Activated T-cell treated with anti-CD3 and anti-CD28 coated beads, Interleukin-2, amount 50 U/mL, for 24 hours (primary cell): ENCODE data around the gene KHK.
"Not testable (repeated sequence)": the region's sequence is repeated elsewhere in the genome, so short reads cannot be mapped to it uniquely, and the experiment has no call there.

Experiments
- DNase-seq: peaks from one replicate; pipeline ENCODE4 v3.0.0-alpha.2; 2020
- H3K27ac Mint-ChIP-seq: 2 replicates; pipeline ENCODE4 v1.8.0; 2020; ENCODE audit warnings: mild to moderate bottlenecking, mixed read lengths
- H3K27me3 Mint-ChIP-seq: 2 replicates; pipeline ENCODE4 v1.8.0; 2020; ENCODE audit warnings: mixed read lengths
- H3K36me3 Mint-ChIP-seq: 2 replicates; pipeline ENCODE4 v1.8.0; 2020; ENCODE audit warnings: low read depth, mixed read lengths
- H3K4me1 Mint-ChIP-seq: 2 replicates; pipeline ENCODE4 v1.8.0; 2020; ENCODE audit warnings: low read depth, mixed read lengths
- H3K4me3 Mint-ChIP-seq: 2 replicates; pipeline ENCODE4 v1.8.0; 2020; ENCODE audit warnings: mild to moderate bottlenecking, moderate library complexity, mixed read lengths
- H3K9me3 Mint-ChIP-seq: 2 replicates; pipeline ENCODE4 v1.8.0; 2020; ENCODE audit warnings: mixed read lengths

KHK gene

GRCh38 chr2:27094353-27094984, 7.9 kb downstream of the KHK start:
- Mint-ChIP-seq H3K27me3 (no peaks in the 10 kb centered on the region), H3K9me3 (no peaks in the 10 kb centered on the region), H3K4me1 (peaks cover 16% of the 10 kb centered on the region), H3K4me3 (no peak overlapping the region), H3K36me3 (peaks cover 5% of the 10 kb centered on the region), H3K27ac (no peak overlapping the region)
- no peak for DNase-seq

- Mint-ChIP-seq H3K27ac (no peak overlapping the region), H3K36me3 (peaks cover 9% of the 10 kb centered on the region), H3K27me3 (no peaks in the 10 kb centered on the region), H3K4me3 (no peak overlapping the region), H3K4me1 (peaks cover 16% of the 10 kb centered on the region), H3K9me3 (no peaks in the 10 kb centered on the region)
- DNase-seq: no peak
Observed at GRCh38 chr2:27095427-27095744, 8.8 kb downstream of the KHK start.

GRCh38 chr2:27095745-27096651, 9.4 kb downstream of the KHK start:
- Mint-ChIP-seq H3K9me3 (no peaks in the 10 kb centered on the region), H3K4me3 (peak overlapping the region; percentile 51), H3K4me1 (peaks cover 16% of the 10 kb centered on the region), H3K36me3 (peaks cover 9% of the 10 kb centered on the region), H3K27ac (no peak overlapping the region), H3K27me3 (no peaks in the 10 kb centered on the region)
- DNase-seq: peak; percentile 64

- Mint-ChIP-seq H3K36me3 (peaks cover 9% of the 10 kb centered on the region), H3K9me3 (no peaks in the 10 kb centered on the region), H3K27me3 (no peaks in the 10 kb centered on the region), H3K4me1 (peaks cover 16% of the 10 kb centered on the region), H3K4me3 (no peak overlapping the region), H3K27ac (no peak overlapping the region)
- DNase-seq: no peak
Observed at GRCh38 chr2:27096748-27097297, 10.3 kb downstream of the KHK start.

GRCh38 chr2:27097341-27097740, 10.8 kb downstream of the KHK start:
- no peak for DNase-seq
- Mint-ChIP-seq H3K27me3 (no peaks in the 10 kb centered on the region), H3K9me3 (no peaks in the 10 kb centered on the region), H3K4me3 (no peak overlapping the region), H3K4me1 (peaks cover 16% of the 10 kb centered on the region), H3K36me3 (peaks cover 9% of the 10 kb centered on the region), H3K27ac (no peak overlapping the region)

- DNase-seq: no peak
- H3K27ac Mint-ChIP-seq: no peak overlapping the region
- H3K27me3 Mint-ChIP-seq: peaks cover 6% of the 10 kb centered on the region
- peaks cover 16% of the 10 kb centered on the region for H3K4me1 Mint-ChIP-seq
- H3K9me3 Mint-ChIP-seq: no peaks in the 10 kb centered on the region
- H3K4me3 Mint-ChIP-seq: no peak overlapping the region
- H3K36me3 Mint-ChIP-seq: peaks cover 9% of the 10 kb centered on the region
Observed at GRCh38 chr2:27099334-27099955, 12.9 kb downstream of the KHK start.

GRCh38 chr2:27100036-27100435, 13.5 kb downstream of the KHK start:
- DNase-seq: no peak
- H3K4me3 Mint-ChIP-seq: no peak overlapping the region
- H3K27ac Mint-ChIP-seq: no peak overlapping the region
- H3K4me1 Mint-ChIP-seq: peaks cover 16% of the 10 kb centered on the region
- H3K27me3 Mint-ChIP-seq: peaks cover 10% of the 10 kb centered on the region
- H3K36me3 Mint-ChIP-seq: peaks cover 9% of the 10 kb centered on the region
- no peaks in the 10 kb centered on the region for H3K9me3 Mint-ChIP-seq

GRCh38 chr2:27102329-27102728, 15.8 kb downstream of the KHK start:
- Mint-ChIP-seq H3K4me3 (no peak overlapping the region), H3K27ac (no peak overlapping the region), H3K4me1 (peaks cover 2% of the 10 kb centered on the region), H3K27me3 (peaks cover 17% of the 10 kb centered on the region), H3K9me3 (no peaks in the 10 kb centered on the region), H3K36me3 (peaks cover 9% of the 10 kb centered on the region)
- DNase-seq: no peak

GRCh38 chr2:27105981-27106380, 19.4 kb downstream of the KHK start:
- Mint-ChIP-seq H3K9me3 (no peaks in the 10 kb centered on the region), H3K36me3 (no peaks in the 10 kb centered on the region), H3K4me3 (no peak overlapping the region), H3K4me1 (no peaks in the 10 kb centered on the region), H3K27ac (no peak overlapping the region), H3K27me3 (peaks cover 17% of the 10 kb centered on the region)
- no peak for DNase-seq

GRCh38 chr2:27108221-27108620, 21.6 kb downstream of the KHK start:
- H3K27me3 Mint-ChIP-seq: peaks cover 17% of the 10 kb centered on the region
- H3K4me1 Mint-ChIP-seq: no peaks in the 10 kb centered on the region
- H3K4me3 Mint-ChIP-seq: no peak overlapping the region
- H3K27ac Mint-ChIP-seq: no peak overlapping the region
- no peak for DNase-seq
- no peaks in the 10 kb centered on the region for H3K9me3 Mint-ChIP-seq
- no peaks in the 10 kb centered on the region for H3K36me3 Mint-ChIP-seq

GRCh38 chr2:27109083-27109482, 22.5 kb downstream of the KHK start:
- Mint-ChIP-seq H3K4me3 (no peak overlapping the region), H3K4me1 (no peaks in the 10 kb centered on the region)

GRCh38 chr2:27110603-27111352, 24.2 kb downstream of the KHK start:
- H3K27ac Mint-ChIP-seq, DNase-seq, H3K27me3 Mint-ChIP-seq, H3K36me3 Mint-ChIP-seq, H3K9me3 Mint-ChIP-seq, H3K4me3 Mint-ChIP-seq, H3K4me1 Mint-ChIP-seq: not testable (repeated sequence)

More at GRCh38 chr2:27109083-27109482, 22.5 kb downstream of the KHK start:
- H3K27me3 Mint-ChIP-seq: peaks cover 14% of the 10 kb centered on the region
- H3K27ac Mint-ChIP-seq: no peak overlapping the region
- H3K9me3 Mint-ChIP-seq: no peaks in the 10 kb centered on the region
- DNase-seq: no peak
- H3K36me3 Mint-ChIP-seq: no peaks in the 10 kb centered on the region

GRCh38 chr2:27111392-27112078, 25.0 kb downstream of the KHK start:
- not testable (repeated sequence) for H3K4me1 Mint-ChIP-seq, H3K27ac Mint-ChIP-seq, H3K4me3 Mint-ChIP-seq, H3K9me3 Mint-ChIP-seq, DNase-seq, H3K36me3 Mint-ChIP-seq, H3K27me3 Mint-ChIP-seq

GRCh38 chr2:27115519-27115918, 28.9 kb downstream of the KHK start:
- H3K27me3 Mint-ChIP-seq: peaks cover 29% of the 10 kb centered on the region
- H3K9me3 Mint-ChIP-seq: no peaks in the 10 kb centered on the region
- peaks cover 14% of the 10 kb centered on the region for H3K4me1 Mint-ChIP-seq
- no peak overlapping the region for H3K4me3 Mint-ChIP-seq
- no peaks in the 10 kb centered on the region for H3K36me3 Mint-ChIP-seq
- no peak overlapping the region for H3K27ac Mint-ChIP-seq
- no peak for DNase-seq
